Testis (tissue), 2 donors: ENCODE data around the gene SLC9A3.

Experiments
- POLR2A ChIP-seq: fragments of 450-650 bp; IDR thresholded peaks from one replicate; pipeline ENCODE4 v1.6.1; 2017; ENCODE audit warnings: antibody characterized with exemption, mild to moderate bottlenecking, moderate library complexity
- TF ChIP-seq, protein P1 (sequence below), 3 experiments: fragments of 450-650 bp in 2 of 3; fragments of 200-600 bp in 1 of 3; sonication (generic) in 1 of 3; IDR thresholded peaks; one replicate each; pipeline ENCODE4 v1.5.1; 2016 to 2019; ENCODE audit warnings: antibody characterized with exemption in 3 of 3, mild to moderate bottlenecking in 2 of 3, moderate library complexity in 1 of 3

DNA sequence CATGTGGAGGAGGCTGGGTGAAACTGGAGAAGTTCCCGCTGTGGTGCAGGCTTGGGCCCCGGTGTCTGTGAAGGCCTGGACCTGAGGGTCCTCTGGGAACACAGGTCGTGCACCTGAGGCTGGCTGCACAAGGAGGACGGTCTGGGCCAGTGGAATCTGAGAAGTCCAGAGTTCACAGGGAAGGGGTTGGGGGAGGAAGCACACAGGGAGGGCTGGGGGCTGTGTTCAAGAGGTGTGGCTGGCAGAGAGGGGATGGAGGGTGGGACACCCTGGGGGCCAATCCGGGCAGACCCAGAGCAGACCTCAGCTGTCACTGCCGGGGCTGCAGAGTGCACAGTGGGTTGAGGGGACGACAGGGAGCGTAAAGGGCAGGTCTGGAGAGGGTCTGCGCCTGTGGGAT, 2.6 kb downstream of the SLC9A3 start:
- TF ChIP-seq, protein P1, sequence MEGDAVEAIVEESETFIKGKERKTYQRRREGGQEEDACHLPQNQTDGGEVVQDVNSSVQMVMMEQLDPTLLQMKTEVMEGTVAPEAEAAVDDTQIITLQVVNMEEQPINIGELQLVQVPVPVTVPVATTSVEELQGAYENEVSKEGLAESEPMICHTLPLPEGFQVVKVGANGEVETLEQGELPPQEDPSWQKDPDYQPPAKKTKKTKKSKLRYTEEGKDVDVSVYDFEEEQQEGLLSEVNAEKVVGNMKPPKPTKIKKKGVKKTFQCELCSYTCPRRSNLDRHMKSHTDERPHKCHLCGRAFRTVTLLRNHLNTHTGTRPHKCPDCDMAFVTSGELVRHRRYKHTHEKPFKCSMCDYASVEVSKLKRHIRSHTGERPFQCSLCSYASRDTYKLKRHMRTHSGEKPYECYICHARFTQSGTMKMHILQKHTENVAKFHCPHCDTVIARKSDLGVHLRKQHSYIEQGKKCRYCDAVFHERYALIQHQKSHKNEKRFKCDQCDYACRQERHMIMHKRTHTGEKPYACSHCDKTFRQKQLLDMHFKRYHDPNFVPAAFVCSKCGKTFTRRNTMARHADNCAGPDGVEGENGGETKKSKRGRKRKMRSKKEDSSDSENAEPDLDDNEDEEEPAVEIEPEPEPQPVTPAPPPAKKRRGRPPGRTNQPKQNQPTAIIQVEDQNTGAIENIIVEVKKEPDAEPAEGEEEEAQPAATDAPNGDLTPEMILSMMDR (IDR thresholded peaks at IDR 0.05), result no peak
- TF ChIP-seq POLR2A, result no peak
